ENCODE data around the gene SAMD7.

DNA sequence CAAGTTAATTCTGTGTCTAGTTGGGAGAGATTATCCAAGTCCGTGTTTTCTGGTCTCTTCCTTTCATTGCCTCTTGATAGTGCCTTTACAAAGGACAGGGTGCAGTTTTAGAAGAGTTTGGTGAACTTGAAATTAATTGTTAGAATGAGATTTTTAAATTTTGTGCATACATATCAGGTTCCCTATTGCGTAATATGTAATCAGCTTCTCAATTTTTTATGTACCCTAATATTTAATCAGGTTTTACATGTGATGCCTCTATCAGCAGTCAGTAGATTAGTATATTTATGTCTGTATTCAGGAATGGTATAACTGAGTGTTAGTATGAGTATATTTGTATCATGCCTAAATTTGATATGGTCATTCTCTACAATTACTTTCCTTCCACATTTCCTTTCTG lies 60.1 kb downstream of the SAMD7 start:
- TF ChIP-seq, protein P1, sequence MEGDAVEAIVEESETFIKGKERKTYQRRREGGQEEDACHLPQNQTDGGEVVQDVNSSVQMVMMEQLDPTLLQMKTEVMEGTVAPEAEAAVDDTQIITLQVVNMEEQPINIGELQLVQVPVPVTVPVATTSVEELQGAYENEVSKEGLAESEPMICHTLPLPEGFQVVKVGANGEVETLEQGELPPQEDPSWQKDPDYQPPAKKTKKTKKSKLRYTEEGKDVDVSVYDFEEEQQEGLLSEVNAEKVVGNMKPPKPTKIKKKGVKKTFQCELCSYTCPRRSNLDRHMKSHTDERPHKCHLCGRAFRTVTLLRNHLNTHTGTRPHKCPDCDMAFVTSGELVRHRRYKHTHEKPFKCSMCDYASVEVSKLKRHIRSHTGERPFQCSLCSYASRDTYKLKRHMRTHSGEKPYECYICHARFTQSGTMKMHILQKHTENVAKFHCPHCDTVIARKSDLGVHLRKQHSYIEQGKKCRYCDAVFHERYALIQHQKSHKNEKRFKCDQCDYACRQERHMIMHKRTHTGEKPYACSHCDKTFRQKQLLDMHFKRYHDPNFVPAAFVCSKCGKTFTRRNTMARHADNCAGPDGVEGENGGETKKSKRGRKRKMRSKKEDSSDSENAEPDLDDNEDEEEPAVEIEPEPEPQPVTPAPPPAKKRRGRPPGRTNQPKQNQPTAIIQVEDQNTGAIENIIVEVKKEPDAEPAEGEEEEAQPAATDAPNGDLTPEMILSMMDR (IDR thresholded peaks at IDR 0.05) = no peak
- TF ChIP-seq POLR2A (IDR thresholded peaks at IDR 0.05) = no peak
